Endothelial cell of umbilical vein (primary cell): ENCODE data around the gene STPG3.

Experiments
- CTCF ChIP-seq, 2 donors: IDR thresholded peaks; 1 replicate in 1 of 2; 2 replicates in 1 of 2; pipeline ENCODE4 v1.5.1; 2011; ENCODE audit warnings: low read length in 2 of 2, mild to moderate bottlenecking in 2 of 2, moderate library complexity in 2 of 2, control low read depth in 1 of 2, inconsistent platforms in 1 of 2, low read depth in 1 of 2; ENCODE audit not compliant: insufficient read depth in 1 of 2; ENCODE audit errors: extremely low read depth in 1 of 2
- JUN ChIP-seq: IDR thresholded peaks from 2 replicates; pipeline ENCODE4 v1.6.1; 2011; ENCODE audit warnings: borderline replicate concordance, low read depth; ENCODE audit not compliant: insufficient read length, insufficient read depth
- MAX ChIP-seq: IDR thresholded peaks from 2 replicates; pipeline ENCODE4 v1.6.1; 2011; ENCODE audit not compliant: insufficient read depth, insufficient read length

GRCh38 chr9:137245450-137246421 lies 5.3 kb upstream of the STPG3 start:
- TF ChIP-seq JUN (no peak), MAX (no peak), CTCF (IDR thresholded peaks at IDR 0.05; ENCODE audit: extremely low read depth in 1 of 2, insufficient read depth in 1 of 2, low read depth in 1 of 2, low read length in 2 of 2) (no peak)
